Measurements from ENCODE around the gene PGM1. TPM values are rescaled to one million over a fixed set of nuclear protein-coding genes. Genes with fewer than 3 reads are reported as not detected.
A peak's percentile ranks its signal among the peaks of the same experiment; 100 is the strongest.

PGM1 gene
- total and polyA plus RNA-seq, 8 donors = 39.3 to 65.6 (median 43.5) TPM

DNA sequence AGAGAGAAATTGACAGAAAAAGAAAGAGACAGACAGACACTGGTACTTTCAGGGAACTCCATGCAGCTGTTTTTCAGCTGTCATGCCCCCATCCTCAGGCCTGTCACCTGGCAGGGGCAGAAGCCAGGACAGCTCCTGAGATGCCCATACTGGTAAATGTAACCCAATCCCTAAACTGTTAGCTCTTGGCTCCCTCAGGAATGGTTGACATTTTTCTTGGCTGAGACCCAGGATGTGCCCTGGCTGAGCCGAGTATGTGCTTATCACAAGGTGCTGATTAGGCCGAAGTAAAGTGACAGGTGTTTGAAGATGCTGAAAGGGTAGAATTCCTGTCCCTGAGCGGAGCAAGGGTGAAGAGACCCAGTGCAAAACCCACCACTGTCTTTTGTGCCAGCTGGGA, 50.7 kb downstream of the PGM1 start:
- DNase-seq = peak in 1 of 4 donors; percentile 34

DNA sequence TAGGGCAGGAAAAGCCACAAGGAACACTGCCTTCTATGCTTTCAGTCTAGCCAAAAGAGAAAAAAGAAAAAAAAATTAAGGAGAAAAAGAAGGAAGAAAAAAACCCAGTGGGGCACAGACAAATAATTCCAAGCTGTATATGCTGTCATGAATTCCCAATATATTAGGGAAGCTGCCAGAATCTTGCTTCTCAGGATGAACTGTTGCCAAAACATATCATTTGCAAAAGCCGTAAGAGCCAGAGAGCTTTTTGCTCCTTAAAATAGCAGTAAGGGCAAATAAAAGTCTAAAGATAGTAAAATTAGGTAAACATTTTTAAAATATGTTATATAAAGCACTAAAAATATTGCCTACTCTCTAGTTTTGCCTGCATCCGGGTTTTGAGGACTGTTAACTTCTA, 52.1 kb downstream of the PGM1 start:
- DNase-seq (peak in 2 of 4 donors; percentile 61 to 72), ATAC-seq (peak; percentile 34)
- Histone ChIP-seq H3K27me3 (no peaks in the 10 kb centered on the region), H3K9me3 (no peaks in the 10 kb centered on the region), H3K36me3 (peaks cover 0 to 20% of the 10 kb centered on the region in 2 donors), H3K27ac (peak overlapping the region in 1 of 2 donors; percentile 46), H3K4me1 (peaks cover 0 to 3% of the 10 kb centered on the region in 2 donors), H3K4me3 (no peak overlapping the region)
- TF ChIP-seq, protein P1, sequence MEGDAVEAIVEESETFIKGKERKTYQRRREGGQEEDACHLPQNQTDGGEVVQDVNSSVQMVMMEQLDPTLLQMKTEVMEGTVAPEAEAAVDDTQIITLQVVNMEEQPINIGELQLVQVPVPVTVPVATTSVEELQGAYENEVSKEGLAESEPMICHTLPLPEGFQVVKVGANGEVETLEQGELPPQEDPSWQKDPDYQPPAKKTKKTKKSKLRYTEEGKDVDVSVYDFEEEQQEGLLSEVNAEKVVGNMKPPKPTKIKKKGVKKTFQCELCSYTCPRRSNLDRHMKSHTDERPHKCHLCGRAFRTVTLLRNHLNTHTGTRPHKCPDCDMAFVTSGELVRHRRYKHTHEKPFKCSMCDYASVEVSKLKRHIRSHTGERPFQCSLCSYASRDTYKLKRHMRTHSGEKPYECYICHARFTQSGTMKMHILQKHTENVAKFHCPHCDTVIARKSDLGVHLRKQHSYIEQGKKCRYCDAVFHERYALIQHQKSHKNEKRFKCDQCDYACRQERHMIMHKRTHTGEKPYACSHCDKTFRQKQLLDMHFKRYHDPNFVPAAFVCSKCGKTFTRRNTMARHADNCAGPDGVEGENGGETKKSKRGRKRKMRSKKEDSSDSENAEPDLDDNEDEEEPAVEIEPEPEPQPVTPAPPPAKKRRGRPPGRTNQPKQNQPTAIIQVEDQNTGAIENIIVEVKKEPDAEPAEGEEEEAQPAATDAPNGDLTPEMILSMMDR (IDR thresholded peaks at IDR 0.05) = no peak
- intact Hi-C loops (cut with DNase I) = no loop called here

More for the DNA sequence above, 50.7 kb downstream of the PGM1 start:
- H3K36me3 ChIP-seq = peaks cover 0 to 14% of the 10 kb centered on the region in 2 donors
- intact Hi-C loops (cut with DNase I) = no loop called here
- H3K4me3 ChIP-seq = no peak overlapping the region
- no peaks in the 10 kb centered on the region for H3K9me3 ChIP-seq
- H3K27me3 ChIP-seq = no peaks in the 10 kb centered on the region
- H3K4me1 ChIP-seq = peaks cover 0 to 3% of the 10 kb centered on the region in 2 donors
- ATAC-seq = peak; percentile 59
- TF ChIP-seq, protein P1 (IDR thresholded peaks at IDR 0.05) = no peak
- no peak overlapping the region for H3K27ac ChIP-seq

- TF ChIP-seq, protein P1 (IDR thresholded peaks at IDR 0.05) = no peak
- Histone ChIP-seq H3K36me3 (peaks cover 0 to 52% of the 10 kb centered on the region in 2 donors), H3K9me3 (no peaks in the 10 kb centered on the region), H3K27ac (no peak overlapping the region), H3K4me3 (no peak overlapping the region), H3K4me1 (peaks cover 0 to 3% of the 10 kb centered on the region in 2 donors), H3K27me3 (no peaks in the 10 kb centered on the region)
- ATAC-seq (no peak), DNase-seq (no peak)
- intact Hi-C loops (cut with DNase I) = no loop called here
Observed at GRCh38 chr1:63648689-63649088, 55.5 kb downstream of the PGM1 start.

- intact Hi-C loops (cut with DNase I) = no loop called here
- ATAC-seq (peak; percentile 91), DNase-seq (peak in 2 of 4 donors; percentile 39 to 44)
- Histone ChIP-seq H3K27me3 (no peaks in the 10 kb centered on the region), H3K4me3 (no peak overlapping the region), H3K27ac (no peak overlapping the region), H3K9me3 (no peaks in the 10 kb centered on the region), H3K36me3 (peaks cover 0 to 77% of the 10 kb centered on the region in 2 donors), H3K4me1 (no peaks in the 10 kb centered on the region)
- TF ChIP-seq, protein P1 (IDR thresholded peaks at IDR 0.05) = no peak
Observed at GRCh38 chr1:63651161-63651701, 58.0 kb downstream of the PGM1 start.

DNA sequence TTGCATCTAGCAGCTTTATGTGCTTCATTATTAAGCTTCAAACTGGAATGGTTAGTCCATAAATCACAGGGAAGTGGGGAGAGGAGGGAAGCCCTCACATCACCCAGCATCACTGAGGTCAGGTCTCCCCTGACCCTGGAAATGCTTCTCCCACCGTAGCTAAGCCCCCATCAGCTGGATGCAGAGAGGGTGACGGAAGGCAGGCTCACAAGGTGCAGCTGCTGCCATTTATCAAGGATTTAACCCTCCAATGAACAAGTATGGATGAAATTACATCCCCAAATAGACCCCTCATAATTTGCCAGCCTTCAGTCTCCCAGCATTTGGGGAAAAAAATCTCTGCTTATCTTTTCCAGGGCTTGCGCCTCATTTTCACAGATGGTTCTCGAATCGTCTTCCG, 60.8 kb downstream of the PGM1 start:
- DNase-seq = no peak
- ATAC-seq = no peak
- Histone ChIP-seq H3K27ac (no peak overlapping the region), H3K27me3 (no peaks in the 10 kb centered on the region), H3K9me3 (no peaks in the 10 kb centered on the region), H3K4me3 (no peak overlapping the region), H3K4me1 (no peaks in the 10 kb centered on the region), H3K36me3 (peaks cover 0 to 74% of the 10 kb centered on the region in 2 donors)
- TF ChIP-seq, protein P1 (IDR thresholded peaks at IDR 0.05) = no peak
- intact Hi-C loops (cut with DNase I) = no loop called here
